BJ (cell line): ENCODE measurements around the gene SLC35G2. TPM values are rescaled to one million over a fixed set of nuclear protein-coding genes. Genes with fewer than 3 reads are reported as not detected.
A peak's percentile ranks its signal among the peaks of the same experiment; 100 is the strongest.
"Not testable (repeated sequence)": the region's sequence is repeated elsewhere in the genome, so short reads cannot be mapped to it uniquely, and the experiment has no call there.

Experiments used
- CTCF ChIA-PET: fragments of 350-600 bp; formaldehyde crosslinking; extraction: SDS; loops from one replicate; lab custom pipeline; 2021; ENCODE audit warnings: antibody characterized with exemption, inconsistent platforms; lab: Yijun Ruan, JAX
- POLR2A ChIA-PET: fragments of 300-600 bp; sonication (Branson Sonifier 250); formaldehyde crosslinking; extraction: SDS; loops from one replicate; lab custom pipeline; 2021; ENCODE audit warnings: antibody characterized with exemption; lab: Charles Lee
- DNase-seq: peaks from one replicate; pipeline ENCODE4 v3.0.0-alpha.2; 2011; ENCODE audit warnings: low read depth
- H3K27me3 ChIP-seq: 2 replicates; pipeline ENCODE4 v1.6.0; 2011; ENCODE audit warnings: low read length; ENCODE audit not compliant: control insufficient read depth, insufficient read depth
- H3K36me3 ChIP-seq: 2 replicates; pipeline ENCODE4 v1.5.1; 2011; ENCODE audit warnings: low read length; ENCODE audit not compliant: control insufficient read depth, insufficient read depth
- H3K4me3 ChIP-seq: 2 replicates; pipeline ENCODE4 v1.5.1; 2011; ENCODE audit warnings: low read depth, mild to moderate bottlenecking, control low read depth, low read length
- polyA plus RNA-seq: library from polyadenylated mRNA; depleted of rRNA; stranded (reverse); fragments of >200 nt; gene quantifications from 2 replicates; pipeline ENCODE4 v1.2.3, GENCODE V29; 2011
- TF ChIP-seq, protein P1 (sequence below): IDR thresholded peaks from 2 replicates; pipeline ENCODE4 v1.5.1; 2011; ENCODE audit warnings: low read depth, mild to moderate bottlenecking, control low read depth, inconsistent platforms, low read length, moderate library complexity; ENCODE audit not compliant: insufficient read depth

SLC35G2 gene
- polyA plus RNA-seq, 1 experiment, result 5.5 TPM

DNA sequence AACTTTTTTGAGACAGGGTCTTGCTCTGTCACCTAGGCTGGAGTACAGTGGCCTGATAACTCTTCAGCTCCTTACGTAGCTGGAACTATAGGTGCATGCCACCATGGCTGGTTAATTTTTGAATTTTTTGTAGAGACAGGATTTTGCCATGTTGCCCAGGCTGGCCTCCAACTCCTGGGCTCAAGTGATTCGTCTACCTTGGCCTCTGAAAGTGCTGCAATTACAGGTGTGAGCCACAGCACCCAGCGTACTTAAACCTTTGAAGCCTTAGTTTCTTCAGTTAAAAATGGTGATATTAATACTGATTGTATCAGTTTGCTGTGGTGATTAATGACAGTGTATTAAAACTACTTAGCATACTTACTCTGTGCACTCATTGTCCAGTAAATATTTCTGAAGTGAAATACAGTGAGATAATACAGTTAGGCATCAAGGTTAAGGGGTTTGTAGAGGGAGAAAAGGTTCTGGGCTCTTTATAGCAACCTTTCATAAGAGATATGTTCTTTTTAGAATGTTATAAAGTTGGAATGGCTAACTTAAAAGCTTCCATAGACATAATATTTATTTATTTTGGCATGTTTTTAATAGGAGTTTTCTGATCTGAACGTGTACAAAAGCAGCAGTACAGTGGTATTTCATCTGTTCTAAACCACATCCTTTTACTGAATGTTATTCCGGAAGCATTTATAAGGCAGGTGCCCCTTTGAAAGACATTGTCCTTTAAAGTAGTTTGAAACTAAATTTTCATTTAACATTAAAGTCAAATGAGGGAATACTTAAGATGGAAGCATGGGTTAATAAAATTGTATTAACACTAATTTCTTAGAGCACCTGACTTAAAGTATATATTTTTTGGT is 66.7 kb downstream of the SLC35G2 start:
- CTCF ChIA-PET, result no interaction called here
- H3K4me3 ChIP-seq, result no peak overlapping the region
- DNase-seq, result no peak
- POLR2A ChIA-PET, result no interaction called here
- no peaks in the 10 kb centered on the region for H3K36me3 ChIP-seq
- TF ChIP-seq, protein P1, sequence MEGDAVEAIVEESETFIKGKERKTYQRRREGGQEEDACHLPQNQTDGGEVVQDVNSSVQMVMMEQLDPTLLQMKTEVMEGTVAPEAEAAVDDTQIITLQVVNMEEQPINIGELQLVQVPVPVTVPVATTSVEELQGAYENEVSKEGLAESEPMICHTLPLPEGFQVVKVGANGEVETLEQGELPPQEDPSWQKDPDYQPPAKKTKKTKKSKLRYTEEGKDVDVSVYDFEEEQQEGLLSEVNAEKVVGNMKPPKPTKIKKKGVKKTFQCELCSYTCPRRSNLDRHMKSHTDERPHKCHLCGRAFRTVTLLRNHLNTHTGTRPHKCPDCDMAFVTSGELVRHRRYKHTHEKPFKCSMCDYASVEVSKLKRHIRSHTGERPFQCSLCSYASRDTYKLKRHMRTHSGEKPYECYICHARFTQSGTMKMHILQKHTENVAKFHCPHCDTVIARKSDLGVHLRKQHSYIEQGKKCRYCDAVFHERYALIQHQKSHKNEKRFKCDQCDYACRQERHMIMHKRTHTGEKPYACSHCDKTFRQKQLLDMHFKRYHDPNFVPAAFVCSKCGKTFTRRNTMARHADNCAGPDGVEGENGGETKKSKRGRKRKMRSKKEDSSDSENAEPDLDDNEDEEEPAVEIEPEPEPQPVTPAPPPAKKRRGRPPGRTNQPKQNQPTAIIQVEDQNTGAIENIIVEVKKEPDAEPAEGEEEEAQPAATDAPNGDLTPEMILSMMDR, result no peak
- H3K27me3 ChIP-seq, result no peaks in the 10 kb centered on the region

DNA sequence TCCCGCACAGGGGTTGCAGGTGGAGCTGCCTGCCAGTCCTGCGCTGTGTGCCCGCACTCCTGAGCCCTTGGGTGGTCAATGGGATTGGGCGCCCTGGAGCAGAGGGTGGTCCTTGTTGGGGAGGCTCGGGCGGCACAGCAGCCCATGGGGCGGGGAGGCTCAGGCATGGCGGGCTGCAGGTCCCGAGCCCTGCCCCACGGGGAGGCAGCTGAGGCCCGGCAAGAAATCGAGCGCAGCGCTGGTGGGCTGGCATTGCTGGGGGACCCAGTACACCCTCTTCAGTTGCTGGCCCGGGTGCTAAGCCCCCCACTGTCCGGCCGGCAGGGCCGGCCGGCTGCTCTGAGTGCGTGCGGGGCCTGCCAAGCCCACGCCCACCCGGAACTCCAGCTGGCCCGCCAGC is 71.0 kb downstream of the SLC35G2 start:
- CTCF ChIA-PET, result no interaction called here
- Histone ChIP-seq H3K27me3 (no peaks in the 10 kb centered on the region), H3K4me3 (no peak overlapping the region), H3K36me3 (no peaks in the 10 kb centered on the region)
- POLR2A ChIA-PET, result no interaction called here
- DNase-seq, result no peak
- TF ChIP-seq, protein P1, result no peak

DNA sequence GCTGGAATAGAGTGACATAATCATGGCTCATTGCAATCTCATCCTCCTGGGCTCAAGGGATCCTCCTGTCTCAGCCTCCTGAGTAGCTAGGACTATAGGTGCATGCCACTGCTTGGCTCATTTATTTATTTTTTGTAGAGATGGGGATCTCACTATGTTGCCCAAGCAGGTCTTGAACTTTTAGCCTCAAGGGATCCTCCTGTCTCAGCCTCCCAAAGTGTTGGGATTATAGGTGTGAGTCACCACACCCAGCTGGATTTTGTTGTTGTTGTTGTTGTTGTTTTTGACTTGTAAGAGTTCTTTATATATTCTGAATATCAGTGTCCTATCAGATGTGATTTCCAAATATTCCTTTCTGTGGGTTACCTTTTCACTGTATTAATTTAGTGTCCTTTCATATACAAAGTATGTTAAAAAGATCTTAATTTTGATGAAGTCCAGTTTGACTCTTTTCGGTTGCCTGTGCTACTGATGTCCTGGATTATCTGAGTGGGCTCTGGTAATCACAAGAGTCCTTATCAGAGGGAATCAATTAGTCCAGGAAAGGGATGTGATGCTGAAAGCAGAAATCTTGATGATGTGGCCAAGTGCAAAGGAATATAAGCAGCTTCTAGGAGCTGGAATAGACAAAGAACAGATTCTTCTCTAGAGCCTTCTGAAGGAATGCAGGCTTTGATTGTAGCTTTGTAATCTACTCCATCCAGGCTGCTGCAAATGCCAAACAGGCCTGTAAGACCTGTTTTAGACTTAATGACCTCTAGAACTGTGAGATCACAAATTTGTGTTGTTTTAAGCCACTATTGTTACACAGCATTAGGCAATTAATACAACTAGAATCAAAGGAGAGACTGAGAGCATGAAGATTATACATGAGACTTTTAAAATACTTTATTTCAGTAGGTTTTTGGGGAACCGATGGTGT is 73.3 kb downstream of the SLC35G2 start:
- H3K27me3 ChIP-seq, result no peaks in the 10 kb centered on the region

DNA sequence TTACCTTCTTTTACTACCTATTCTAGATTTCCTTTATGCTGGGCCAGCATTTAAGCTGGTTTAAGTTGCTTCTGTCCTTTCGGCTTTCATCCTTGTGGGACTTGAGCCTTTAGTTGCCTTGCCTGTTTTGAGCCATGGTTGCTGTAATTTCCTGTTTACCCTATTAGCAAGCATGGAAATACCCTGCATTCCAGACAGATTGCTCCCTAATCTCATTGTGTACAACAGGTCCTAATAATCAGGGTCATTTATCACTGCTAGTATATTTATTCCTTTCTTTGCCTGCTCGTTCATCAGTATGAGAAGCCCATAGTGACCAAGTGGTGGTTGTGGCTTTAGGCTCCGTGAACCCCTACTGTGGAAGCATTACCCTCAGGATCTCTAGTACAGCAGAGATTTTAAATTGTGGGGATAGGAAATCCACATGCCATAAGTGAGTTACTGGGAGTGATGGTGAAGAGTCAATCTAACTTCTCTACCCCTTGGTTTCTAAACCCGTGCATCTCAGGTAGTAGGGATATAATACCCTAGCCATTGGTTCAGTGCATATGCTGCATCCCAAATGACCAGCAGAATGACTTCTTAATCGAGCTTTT is 75.0 kb downstream of the SLC35G2 start:
- Histone ChIP-seq H3K36me3 (no peaks in the 10 kb centered on the region; the same call in 1 of the 2 replicates), H3K4me3 (no peak overlapping the region), H3K27me3 (no peaks in the 10 kb centered on the region)
- POLR2A ChIA-PET, result no interaction called here
- DNase-seq, result peak; percentile 46
- TF ChIP-seq, protein P1, result no peak
- CTCF ChIA-PET, result interaction anchor here (0.9 to 1.4 kb wide), 2 partner anchors 63 to 141 kb away, joined by 3 read pairs; partner anchors contain the start of gene STAG1

More for the DNA sequence above, 73.3 kb downstream of the SLC35G2 start:
- DNase-seq, result no peak
- CTCF ChIA-PET, result interaction anchor here (0.9 kb wide), 1 partner anchor 15 kb away, joined by 3 read pairs; no protein-coding TSS in a partner anchor
- POLR2A ChIA-PET, result no interaction called here
- TF ChIP-seq, protein P1, result no peak
- Histone ChIP-seq H3K4me3 (no peak overlapping the region), H3K36me3 (no peaks in the 10 kb centered on the region; the same call in 1 of the 2 replicates)

DNA sequence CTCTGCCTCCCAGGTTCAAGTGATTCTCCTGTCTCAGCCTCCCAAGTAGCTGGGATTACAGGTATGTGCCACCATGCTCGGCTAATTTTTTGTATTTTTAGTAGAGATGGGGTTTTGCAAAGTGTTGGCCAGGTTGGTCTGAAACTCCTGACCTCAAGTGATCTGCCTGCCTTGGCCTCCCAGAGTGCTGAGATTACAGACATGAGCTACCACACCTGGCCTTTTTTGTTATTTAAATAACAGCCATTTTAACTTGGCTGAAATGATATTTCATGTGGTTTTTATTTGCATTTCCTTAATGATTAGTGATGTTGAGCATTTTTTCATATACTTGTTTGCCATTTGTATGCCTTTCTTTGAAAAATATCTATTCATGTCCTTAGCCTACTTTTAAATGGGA is 78.2 kb downstream of the SLC35G2 start:
- POLR2A ChIA-PET, result not testable (repeated sequence)

More for the DNA sequence above, 78.2 kb downstream of the SLC35G2 start:
- H3K36me3 ChIP-seq, DNase-seq, H3K4me3 ChIP-seq, H3K27me3 ChIP-seq, CTCF ChIA-PET: not testable (repeated sequence)
